Muscle layer of colon (tissue), 2 donors: ENCODE measurements around the gene LTBR.

ENCODE experiments used
- H3K27ac ChIP-seq: one replicate; pipeline ENCODE4 v1.7.0; 2013; ENCODE audit warnings: low read depth, mild to moderate bottlenecking, low read length, moderate library complexity
- H3K27me3 ChIP-seq, 2 donors: one replicate each; pipeline ENCODE4 v1.7.0; 2013; ENCODE audit warnings: low read length in 2 of 2, mild to moderate bottlenecking in 2 of 2; ENCODE audit not compliant: insufficient read depth in 2 of 2, control insufficient read depth in 1 of 2
- H3K36me3 ChIP-seq: one replicate; pipeline ENCODE4 v1.7.0; 2013; ENCODE audit warnings: mild to moderate bottlenecking, low read length; ENCODE audit not compliant: insufficient read depth
- H3K4me1 ChIP-seq: one replicate; pipeline ENCODE4 v1.7.0; 2013; ENCODE audit warnings: mild to moderate bottlenecking, low read length; ENCODE audit not compliant: insufficient read depth
- H3K4me3 ChIP-seq, 2 donors: one replicate each; pipeline ENCODE4 v1.7.0; 2013; ENCODE audit warnings: low read length in 2 of 2, low read depth in 1 of 2, mild to moderate bottlenecking in 1 of 2, moderate library complexity in 1 of 2
- H3K9ac ChIP-seq: one replicate; pipeline ENCODE4 v1.7.0; 2013; ENCODE audit warnings: low read length
- H3K9me3 ChIP-seq: one replicate; pipeline ENCODE4 v1.7.0; 2013; ENCODE audit warnings: mild to moderate bottlenecking, low read length
- donor health status: abdominal sarcoma.
- donor health status: Adenocarcinoma of cecum.

LTBR gene

DNA sequence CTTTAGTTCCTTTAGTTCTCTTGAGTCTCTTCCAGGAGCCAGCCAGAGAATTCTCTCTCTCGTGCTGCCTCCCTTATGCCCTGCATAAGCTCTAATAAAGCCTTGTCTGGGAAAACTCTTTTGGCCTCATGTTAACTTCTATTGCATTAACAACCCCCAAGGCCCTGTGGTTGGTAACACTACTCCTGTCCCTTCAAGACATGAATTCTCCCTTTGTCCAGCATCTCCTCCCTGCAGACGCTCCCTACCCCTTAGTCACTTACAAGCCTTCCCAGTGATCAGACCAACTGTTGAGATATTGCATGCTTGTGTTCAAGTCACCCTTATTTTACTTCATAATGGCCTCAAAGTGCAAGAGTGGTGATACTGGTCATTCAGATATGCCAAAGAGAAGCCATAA lies 12.1 kb downstream of the LTBR start:
- H3K4me1 ChIP-seq: peaks cover 22% of the 10 kb centered on the region
- H3K4me3 ChIP-seq: no peak overlapping the region
- H3K9me3 ChIP-seq: no peaks in the 10 kb centered on the region
- H3K9ac ChIP-seq: no peak overlapping the region
- peaks cover 10% of the 10 kb centered on the region for H3K36me3 ChIP-seq
- no peak overlapping the region for H3K27ac ChIP-seq
- H3K27me3 ChIP-seq: no peaks in the 10 kb centered on the region

DNA sequence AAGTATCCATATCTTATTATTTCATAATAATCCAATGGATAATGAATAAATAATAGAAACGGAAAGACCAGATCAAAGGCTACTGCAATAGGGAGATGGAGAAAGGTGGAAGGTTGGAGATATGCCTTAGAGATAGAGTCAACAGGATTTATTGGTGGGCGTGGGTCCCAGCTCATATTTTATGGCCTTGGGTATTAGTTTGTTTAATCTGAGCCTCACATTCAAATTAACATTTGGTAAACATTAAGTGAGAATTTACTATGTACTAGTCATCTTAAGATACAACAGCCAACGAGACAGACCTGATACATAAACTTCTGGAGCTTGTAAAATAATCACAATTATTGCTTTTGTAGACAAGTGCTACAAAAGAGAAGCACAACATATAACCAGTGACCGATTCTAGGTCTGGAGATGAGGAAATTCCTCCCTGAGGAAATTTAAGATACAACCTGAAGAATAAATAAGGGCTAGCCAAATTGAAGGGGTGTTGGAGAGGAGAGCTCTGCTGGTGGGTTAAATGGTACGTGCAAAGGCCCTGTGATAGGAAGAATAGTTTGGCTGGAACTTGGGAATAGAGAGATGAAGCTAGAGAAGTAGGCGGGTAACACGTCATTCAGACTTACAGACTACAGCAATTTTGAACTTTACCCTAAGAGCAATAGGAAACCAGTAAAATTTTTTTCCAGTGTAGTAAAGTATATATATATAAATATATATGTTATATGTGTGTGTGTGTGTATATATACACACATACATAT lies 16.1 kb downstream of the LTBR start:
- no peaks in the 10 kb centered on the region for H3K9me3 ChIP-seq
- H3K27ac ChIP-seq: no peak overlapping the region
- H3K4me3 ChIP-seq: no peak overlapping the region
- H3K4me1 ChIP-seq: no peaks in the 10 kb centered on the region
- no peaks in the 10 kb centered on the region for H3K27me3 ChIP-seq
- H3K36me3 ChIP-seq: no peaks in the 10 kb centered on the region
- no peak overlapping the region for H3K9ac ChIP-seq

DNA sequence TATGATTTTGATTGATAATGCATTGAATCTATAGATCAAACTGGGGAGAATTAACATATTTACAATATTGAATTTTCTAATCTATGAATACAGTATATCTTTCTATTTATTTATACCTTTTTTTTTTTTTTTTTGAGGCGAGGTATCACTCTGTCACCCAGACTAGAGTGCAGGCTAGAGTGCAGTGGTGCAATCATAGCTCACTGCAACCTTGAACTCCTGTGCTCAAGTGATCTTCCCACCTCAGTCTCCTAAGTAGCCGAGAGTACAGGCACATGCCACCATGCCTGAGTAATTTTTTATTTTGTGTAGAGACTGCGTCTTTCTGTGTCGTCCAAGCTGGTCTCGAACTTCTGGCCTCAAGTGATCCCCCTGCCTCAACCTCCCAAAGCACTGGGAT lies 20.4 kb downstream of the LTBR start:
- Histone ChIP-seq H3K9ac (no peak overlapping the region), H3K27ac (no peak overlapping the region), H3K4me3 (no peak overlapping the region), H3K36me3 (no peaks in the 10 kb centered on the region), H3K4me1 (no peaks in the 10 kb centered on the region), H3K9me3 (no peaks in the 10 kb centered on the region), H3K27me3 (no peaks in the 10 kb centered on the region)

DNA sequence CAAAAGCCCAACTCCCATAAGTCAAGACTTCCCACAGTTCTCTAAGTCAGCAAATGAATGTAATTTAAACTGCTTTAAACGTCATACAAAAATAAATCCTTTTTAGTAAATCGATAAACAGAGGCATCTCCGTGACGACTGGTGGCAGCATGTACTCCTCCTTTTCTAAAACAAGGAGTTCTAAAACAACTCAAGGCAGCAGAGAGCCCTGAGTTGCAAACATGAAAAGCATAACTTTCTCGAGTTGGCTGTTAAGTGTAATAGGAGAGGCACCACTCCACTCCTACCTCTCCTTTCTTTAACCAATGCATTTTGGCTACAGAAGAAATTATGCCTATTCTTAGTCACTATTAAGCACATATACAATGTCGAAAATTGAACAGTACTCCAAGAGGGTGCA lies 22.0 kb downstream of the LTBR start:
- Histone ChIP-seq H3K4me3 (no peak overlapping the region), H3K9me3 (no peaks in the 10 kb centered on the region), H3K27me3 (no peaks in the 10 kb centered on the region), H3K4me1 (no peaks in the 10 kb centered on the region), H3K9ac (no peak overlapping the region), H3K36me3 (no peaks in the 10 kb centered on the region), H3K27ac (no peak overlapping the region)

DNA sequence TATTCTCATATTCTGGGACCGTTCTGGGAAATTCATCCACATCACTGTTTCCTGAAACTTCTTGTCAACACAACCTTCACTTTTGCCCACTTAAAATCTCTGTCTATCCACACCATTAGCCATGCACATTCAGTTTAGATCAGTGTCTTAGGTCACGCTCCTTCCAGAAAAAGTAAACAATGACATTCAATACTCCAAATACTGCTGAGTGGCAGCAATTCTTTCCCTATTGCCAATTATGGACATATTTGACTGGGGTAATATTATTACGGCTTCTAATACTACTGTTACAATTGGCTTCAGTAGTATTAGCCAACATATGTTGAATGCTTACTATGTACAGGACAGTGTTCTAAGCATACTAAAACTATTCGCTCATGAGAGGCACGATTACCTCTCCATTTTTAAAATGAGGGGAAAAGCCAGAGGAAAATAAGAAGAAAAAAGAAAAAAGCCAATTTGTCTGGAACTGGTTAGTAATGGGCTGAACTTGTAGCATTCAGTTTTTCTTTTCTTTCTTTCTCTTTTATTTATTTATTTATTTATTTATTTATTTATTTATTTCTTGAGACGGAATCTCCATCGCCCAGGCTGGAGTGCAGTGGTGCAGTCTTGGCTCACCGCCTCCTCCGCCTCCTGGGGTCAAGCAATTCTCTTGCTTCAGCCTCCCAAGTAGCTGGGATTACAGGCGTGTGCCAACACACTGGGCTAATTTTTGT lies 23.4 kb downstream of the LTBR start:
- Histone ChIP-seq H3K4me1 (no peaks in the 10 kb centered on the region), H3K9ac (no peak overlapping the region), H3K27ac (no peak overlapping the region), H3K4me3 (no peak overlapping the region), H3K36me3 (no peaks in the 10 kb centered on the region), H3K9me3 (no peaks in the 10 kb centered on the region), H3K27me3 (no peaks in the 10 kb centered on the region)

DNA sequence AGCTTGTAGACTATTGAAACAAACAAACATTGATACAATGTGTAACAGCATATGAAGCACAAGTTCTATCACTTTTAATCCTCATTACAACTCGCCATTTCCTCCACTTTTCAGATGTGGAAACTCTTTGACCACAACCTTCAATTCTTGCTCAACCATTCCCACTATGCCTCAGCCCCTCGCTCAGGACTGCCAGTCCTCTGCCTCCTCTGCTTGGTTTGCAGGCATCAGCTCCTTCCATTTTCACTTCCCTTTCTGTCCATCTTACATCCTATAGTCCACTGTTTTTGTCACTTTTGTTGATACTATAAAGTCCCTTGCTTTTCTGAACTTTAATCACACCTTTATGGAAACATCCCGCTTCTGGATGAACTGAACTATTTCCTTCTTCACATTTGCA lies 32.6 kb downstream of the LTBR start:
- Histone ChIP-seq H3K4me1 (peaks cover 9% of the 10 kb centered on the region), H3K27me3 (no peaks in the 10 kb centered on the region), H3K9ac (no peak overlapping the region), H3K27ac (no peak overlapping the region), H3K36me3 (no peaks in the 10 kb centered on the region), H3K9me3 (no peaks in the 10 kb centered on the region), H3K4me3 (no peak overlapping the region)

DNA sequence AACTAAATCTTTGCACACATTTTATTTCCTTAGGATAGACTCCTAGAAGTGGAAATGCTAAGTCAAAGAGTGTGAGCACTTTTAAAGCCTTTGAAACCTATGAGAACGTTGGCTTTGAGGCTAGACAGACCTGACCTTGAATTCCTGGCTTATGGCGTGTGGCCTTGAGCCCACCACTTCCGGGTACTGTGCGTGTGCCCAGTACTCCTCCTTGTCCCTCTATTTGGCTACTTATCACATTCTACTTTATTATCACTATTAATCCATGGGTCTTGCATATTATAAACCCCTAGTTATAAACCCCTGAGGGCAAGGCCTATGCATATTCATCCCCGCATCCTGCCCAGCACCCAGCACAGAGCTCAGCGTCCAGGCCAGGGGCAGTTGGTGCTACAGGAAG lies 34.8 kb downstream of the LTBR start:
- H3K27me3 ChIP-seq: no peaks in the 10 kb centered on the region
- H3K9ac ChIP-seq: no peak overlapping the region
- H3K9me3 ChIP-seq: no peaks in the 10 kb centered on the region
- H3K36me3 ChIP-seq: no peaks in the 10 kb centered on the region
- no peak overlapping the region for H3K27ac ChIP-seq
- H3K4me3 ChIP-seq: no peak overlapping the region
- peaks cover 14% of the 10 kb centered on the region for H3K4me1 ChIP-seq

DNA sequence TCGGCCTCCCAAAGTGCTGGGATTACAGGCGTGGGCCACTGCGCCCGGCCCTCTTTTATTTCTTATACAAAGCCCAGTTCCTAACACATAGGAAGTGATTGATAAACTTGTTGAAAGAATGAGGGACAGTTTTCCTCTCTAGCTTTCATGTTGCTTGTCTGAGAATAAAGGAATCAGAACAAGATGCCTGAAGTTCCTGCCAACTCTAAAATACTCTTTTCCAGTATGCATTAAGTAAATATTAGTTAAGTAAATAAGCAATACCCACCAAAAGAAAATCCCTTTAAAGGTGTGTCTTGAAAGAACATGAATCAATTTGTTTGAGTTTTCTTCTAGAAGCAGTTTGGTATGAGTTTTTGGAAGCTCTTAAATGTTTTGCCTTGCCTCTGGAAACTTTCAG lies 36.4 kb downstream of the LTBR start:
- H3K27me3 ChIP-seq: no peaks in the 10 kb centered on the region
- H3K9ac ChIP-seq: no peak overlapping the region
- H3K9me3 ChIP-seq: no peaks in the 10 kb centered on the region
- no peaks in the 10 kb centered on the region for H3K36me3 ChIP-seq
- peaks cover 18% of the 10 kb centered on the region for H3K4me1 ChIP-seq
- H3K27ac ChIP-seq: no peak overlapping the region
- no peak overlapping the region for H3K4me3 ChIP-seq

DNA sequence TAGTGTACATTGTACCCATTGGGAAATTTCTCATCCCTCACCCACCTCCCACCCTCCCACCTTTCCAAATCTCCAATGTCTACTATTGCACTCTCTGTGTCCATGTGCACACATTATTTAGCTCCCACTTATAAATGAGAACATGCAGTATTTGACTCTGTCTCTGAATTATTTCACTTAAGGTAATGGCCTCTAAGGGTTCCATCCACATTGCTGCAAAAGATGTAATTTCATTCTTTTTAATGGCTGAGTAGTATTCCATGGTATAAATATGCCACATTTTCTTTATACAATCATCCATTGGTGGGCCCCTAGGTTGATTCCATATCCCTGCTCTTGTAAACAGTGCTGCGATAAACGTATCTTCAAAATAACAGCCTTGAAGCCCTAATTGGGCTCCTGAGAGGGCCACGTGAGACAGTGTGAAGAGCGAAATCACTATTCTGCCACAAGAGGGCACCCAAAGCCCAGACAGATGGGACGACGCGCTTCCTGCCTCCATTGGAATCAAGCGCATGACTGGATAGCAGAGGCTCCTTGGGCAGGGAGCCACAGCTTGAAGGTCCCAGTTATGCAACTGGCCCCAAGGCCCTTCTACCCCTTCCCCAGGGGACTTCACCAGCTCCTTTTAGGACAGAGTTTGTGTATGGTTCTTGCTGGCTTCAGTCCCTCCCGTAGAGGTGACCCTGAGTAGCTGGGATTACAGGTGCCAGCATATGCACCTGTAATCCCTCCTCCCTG lies 39.5 kb downstream of the LTBR start:
- Histone ChIP-seq H3K27me3 (no peaks in the 10 kb centered on the region), H3K4me1 (peaks cover 18% of the 10 kb centered on the region), H3K4me3 (no peak overlapping the region), H3K9ac (no peak overlapping the region), H3K36me3 (no peaks in the 10 kb centered on the region), H3K9me3 (no peaks in the 10 kb centered on the region), H3K27ac (peak overlapping the region; percentile 71)

DNA sequence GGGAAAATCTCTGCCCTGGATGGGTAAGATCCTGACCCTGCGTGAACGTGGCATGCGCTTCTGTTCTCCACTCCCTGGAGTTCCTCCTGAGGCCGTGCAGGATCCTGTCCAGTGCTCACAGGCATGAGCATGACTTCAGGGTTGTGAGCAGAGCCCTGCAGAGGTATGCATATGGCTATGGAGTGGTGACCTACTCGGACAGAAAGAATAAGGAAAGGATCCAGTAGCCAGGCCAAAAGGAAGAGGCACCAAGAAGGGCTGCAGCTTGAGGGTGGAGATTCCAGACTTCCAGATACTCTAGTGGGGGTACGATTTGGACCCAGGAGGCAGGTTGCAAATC lies 40.0 kb downstream of the LTBR start:
- H3K27me3 ChIP-seq: no peaks in the 10 kb centered on the region
- H3K4me3 ChIP-seq: no peak overlapping the region
- no peak overlapping the region for H3K9ac ChIP-seq
- H3K27ac ChIP-seq: peak overlapping the region; percentile 71
- no peaks in the 10 kb centered on the region for H3K9me3 ChIP-seq
- H3K36me3 ChIP-seq: no peaks in the 10 kb centered on the region
- peaks cover 18% of the 10 kb centered on the region for H3K4me1 ChIP-seq

DNA sequence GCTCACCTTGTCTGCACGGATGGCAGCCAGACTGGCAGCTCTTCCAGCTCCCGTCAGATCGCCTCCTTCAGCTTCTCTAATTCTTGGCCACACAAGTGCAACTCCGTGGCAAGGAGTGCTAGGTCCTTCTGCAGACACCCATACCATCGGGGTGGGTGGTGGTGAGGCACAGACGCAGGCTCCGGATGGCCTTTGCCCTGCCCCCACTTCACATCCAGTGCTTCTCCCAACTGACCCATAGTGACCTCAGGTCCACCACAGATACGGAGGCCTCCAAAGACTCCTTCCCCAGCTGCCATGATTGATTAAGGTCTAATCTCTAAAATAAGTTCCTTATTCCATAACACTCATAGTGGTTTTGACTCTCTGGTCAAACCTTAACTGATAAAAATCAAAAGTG lies 40.9 kb downstream of the LTBR start:
- H3K27me3 ChIP-seq: no peaks in the 10 kb centered on the region
- H3K36me3 ChIP-seq: no peaks in the 10 kb centered on the region
- H3K27ac ChIP-seq: no peak overlapping the region
- no peaks in the 10 kb centered on the region for H3K9me3 ChIP-seq
- no peak overlapping the region for H3K4me3 ChIP-seq
- H3K4me1 ChIP-seq: peaks cover 18% of the 10 kb centered on the region
- no peak overlapping the region for H3K9ac ChIP-seq
